Astrocyte of the hippocampus (primary cell): ENCODE measurements around the gene STX3.
A peak's percentile ranks its signal among the peaks of the same experiment; 100 is the strongest.
"Not testable (repeated sequence)": the region's sequence is repeated elsewhere in the genome, so short reads cannot be mapped to it uniquely, and the experiment has no call there.

Source experiments
- DNase-seq: peaks from one replicate; pipeline ENCODE4 v3.0.0; 2011; ENCODE audit warnings: low read depth, low spot score

STX3 gene

GRCh38 chr11:59758401-59759037, 3.3 kb downstream of the STX3 start:
- no peak for DNase-seq

- DNase-seq = no peak
These were observed 4.7 kb downstream of the STX3 start for GRCh38 chr11:59759900-59760299.

GRCh38 chr11:59760771-59761170, 5.6 kb downstream of the STX3 start:
- DNase-seq = no peak

GRCh38 chr11:59761993-59762392, 6.8 kb downstream of the STX3 start:
- DNase-seq = no peak

- no peak for DNase-seq
These were observed 10.0 kb downstream of the STX3 start for GRCh38 chr11:59765068-59765735.

GRCh38 chr11:59766542-59767224, 11.5 kb downstream of the STX3 start:
- no peak for DNase-seq

- DNase-seq = no peak
These were observed 12.0 kb downstream of the STX3 start for GRCh38 chr11:59767225-59767611.

- DNase-seq = no peak
These were observed 13.9 kb downstream of the STX3 start for GRCh38 chr11:59769111-59769510.

- no peak for DNase-seq
These were observed 14.7 kb downstream of the STX3 start for GRCh38 chr11:59769828-59770227.

- DNase-seq = no peak
These were observed 15.1 kb downstream of the STX3 start for GRCh38 chr11:59770319-59770718.

- DNase-seq = no peak
These were observed 15.7 kb downstream of the STX3 start for GRCh38 chr11:59770869-59771268.

- no peak for DNase-seq
These were observed 16.4 kb downstream of the STX3 start for GRCh38 chr11:59771605-59772004.

- no peak for DNase-seq
These were observed 17.9 kb downstream of the STX3 start for GRCh38 chr11:59773083-59773440.

- DNase-seq = peak; percentile 66
These were observed 21.3 kb downstream of the STX3 start for GRCh38 chr11:59776210-59777066.

- no peak for DNase-seq
These were observed 21.9 kb downstream of the STX3 start for GRCh38 chr11:59777104-59777503.

GRCh38 chr11:59778122-59778521, 22.9 kb downstream of the STX3 start:
- DNase-seq = peak; percentile 20

- DNase-seq = no peak
These were observed 24.3 kb downstream of the STX3 start for GRCh38 chr11:59779487-59779886.

- no peak for DNase-seq
These were observed 26.9 kb downstream of the STX3 start for GRCh38 chr11:59782080-59782479.

- no peak for DNase-seq
These were observed 28.5 kb downstream of the STX3 start for GRCh38 chr11:59783632-59784090.

- not testable (repeated sequence) for DNase-seq
These were observed 29.3 kb downstream of the STX3 start for GRCh38 chr11:59784441-59784840.

GRCh38 chr11:59785818-59786217, 30.6 kb downstream of the STX3 start:
- DNase-seq = no peak

- no peak for DNase-seq
These were observed 32.0 kb downstream of the STX3 start for GRCh38 chr11:59787255-59787588.
